ENCODE data around the gene ATG10.

- TF ChIP-seq CREB1 (CRISPR knock-in tag; IDR thresholded peaks at IDR 0.05): no peak
- TF ChIP-seq, protein P1, sequence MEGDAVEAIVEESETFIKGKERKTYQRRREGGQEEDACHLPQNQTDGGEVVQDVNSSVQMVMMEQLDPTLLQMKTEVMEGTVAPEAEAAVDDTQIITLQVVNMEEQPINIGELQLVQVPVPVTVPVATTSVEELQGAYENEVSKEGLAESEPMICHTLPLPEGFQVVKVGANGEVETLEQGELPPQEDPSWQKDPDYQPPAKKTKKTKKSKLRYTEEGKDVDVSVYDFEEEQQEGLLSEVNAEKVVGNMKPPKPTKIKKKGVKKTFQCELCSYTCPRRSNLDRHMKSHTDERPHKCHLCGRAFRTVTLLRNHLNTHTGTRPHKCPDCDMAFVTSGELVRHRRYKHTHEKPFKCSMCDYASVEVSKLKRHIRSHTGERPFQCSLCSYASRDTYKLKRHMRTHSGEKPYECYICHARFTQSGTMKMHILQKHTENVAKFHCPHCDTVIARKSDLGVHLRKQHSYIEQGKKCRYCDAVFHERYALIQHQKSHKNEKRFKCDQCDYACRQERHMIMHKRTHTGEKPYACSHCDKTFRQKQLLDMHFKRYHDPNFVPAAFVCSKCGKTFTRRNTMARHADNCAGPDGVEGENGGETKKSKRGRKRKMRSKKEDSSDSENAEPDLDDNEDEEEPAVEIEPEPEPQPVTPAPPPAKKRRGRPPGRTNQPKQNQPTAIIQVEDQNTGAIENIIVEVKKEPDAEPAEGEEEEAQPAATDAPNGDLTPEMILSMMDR (IDR thresholded peaks at IDR 0.05): no peak
- no peak for TF ChIP-seq ATF3 (CRISPR knock-in tag; conservative IDR thresholded peaks at IDR 0.05)
- TF ChIP-seq NR2C2 (CRISPR knock-in tag; IDR thresholded peaks at IDR 0.05): no peak
- no peak for TF ChIP-seq SP1 (CRISPR knock-in tag; conservative IDR thresholded peaks at IDR 0.05)
- no peak for TF ChIP-seq ZNF219 (CRISPR knock-in tag; IDR thresholded peaks at IDR 0.05; ENCODE audit: borderline replicate concordance)
- TF ChIP-seq ELF4 (CRISPR knock-in tag; IDR thresholded peaks at IDR 0.05; ENCODE audit: low read depth): no peak
Measured at GRCh38 chr5:82178378-82178777, 206.6 kb downstream of the ATG10 start.

Data from WTC11 (cell line).